Left lung (tissue), 10 donors: Measurements from ENCODE around the gene UBASH3B. TPM values are rescaled to one million over a fixed set of nuclear protein-coding genes. Genes with fewer than 3 reads are reported as not detected.

Source experiments
- ATAC-seq: fragments of 200-7000 bp; cut with Tn5 transposase; one replicate; pipeline ENCODE4 v1.9.1; 2020; ENCODE audit warnings: moderate library complexity
- DNase-seq, 4 donors: peaks; one replicate each; pipeline ENCODE4 v3.0.0-alpha.2; 2013 to 2020
- H3K27ac ChIP-seq, 2 donors: fragments of 200-600 bp; sonication (generic) in 1 of 2; one replicate each; pipeline versions ENCODE4 v1.5.0 to v1.8.0; 2020 to 2021
- H3K27me3 ChIP-seq, 2 donors: fragments of 200-600 bp; sonication (generic) in 1 of 2; one replicate each; pipeline versions ENCODE4 v1.5.0 to v1.8.0; 2020 to 2021
- H3K36me3 ChIP-seq, 2 donors: fragments of 200-600 bp; sonication (generic) in 1 of 2; one replicate each; pipeline versions ENCODE4 v1.5.0 to v1.8.0; 2020 to 2021
- H3K4me1 ChIP-seq, 2 donors: fragments of 200-600 bp; one replicate each; pipeline ENCODE4 v1.8.0; 2021
- H3K4me3 ChIP-seq, 2 donors: fragments of 200-600 bp; sonication (generic) in 1 of 2; one replicate each; pipeline versions ENCODE4 v1.5.0 to v1.8.0; 2020 to 2021; ENCODE audit warnings: mild to moderate bottlenecking in 1 of 2
- H3K9me3 ChIP-seq, 2 donors: fragments of 200-600 bp; sonication (generic) in 1 of 2; one replicate each; pipeline versions ENCODE4 v1.5.0 to v1.8.0; 2020 to 2021
- CTCF ChIP-seq, 2 donors: fragments of 200-600 bp; sonication (generic) in 1 of 2; IDR thresholded peaks; one replicate each; pipeline versions ENCODE4 v1.5.0 to v1.8.0; 2021; ENCODE audit warnings: antibody characterized with exemption in 2 of 2
- intact Hi-C, 2 donors: fragments of 100-400 bp; cut with DNase I; formaldehyde crosslinking; loops; one replicate each; pipeline versions ENCODE4 v1.11.2 to v1.14.2; 2022
- polyA plus RNA-seq, 6 donors: library from polyadenylated mRNA; unstranded; fragments of 120-200 nt; gene quantifications; one replicate each; pipeline ENCODE4 v1.2.1, GENCODE V29; 2013; ENCODE audit not compliant: insufficient read length in 6 of 6
- total RNA-seq, 2 donors: library from RNA; stranded (reverse); fragmentation: NEBNext Ultra II Directional; extraction: Animal tissue kit (Norgen Biotek cat#: 25700); gene quantifications; one replicate each; pipeline ENCODE4 v1.2.1, GENCODE V29; 2021
- donor health status: DM: no; HTN: yes; CAD: no.
- donor health status: DM: no; HTN: no; CAD: no.

UBASH3B gene
- total and polyA plus RNA-seq, 8 donors: 4.0 to 38.6 (median 5.7) TPM

DNA sequence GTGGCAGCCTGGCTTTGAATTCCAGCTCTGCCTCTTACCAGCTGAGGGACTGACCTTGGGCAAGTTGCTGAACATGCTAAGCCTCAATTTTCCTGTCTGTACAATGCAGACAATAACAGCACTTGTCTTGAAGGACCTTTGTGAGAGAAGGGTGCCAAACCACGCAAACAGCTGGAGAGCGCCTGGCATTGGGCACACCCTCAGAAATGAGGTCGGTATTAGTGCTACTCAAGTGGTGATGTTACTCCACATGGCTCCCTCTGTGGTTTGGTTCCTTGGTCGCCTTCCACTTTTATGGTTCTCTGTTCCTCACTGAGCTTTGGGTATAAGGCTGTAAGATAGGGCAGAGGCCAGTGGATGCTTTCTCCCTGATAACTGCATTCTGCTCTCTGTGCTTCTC is 8.2 kb downstream of the UBASH3B start:
- Histone ChIP-seq H3K9me3 (no peaks in the 10 kb centered on the region), H3K4me3 (no peak overlapping the region), H3K27ac (no peak overlapping the region), H3K36me3 (no peaks in the 10 kb centered on the region), H3K27me3 (no peaks in the 10 kb centered on the region), H3K4me1 (peaks cover 0 to 74% of the 10 kb centered on the region in 2 donors)
- no peak for TF ChIP-seq CTCF (IDR thresholded peaks at IDR 0.05)
- ATAC-seq: peak; percentile 40
- intact Hi-C loops: no loop called here
- no peak for DNase-seq

- no peaks in the 10 kb centered on the region for H3K9me3 ChIP-seq
- ATAC-seq: no peak
- no peak overlapping the region for H3K4me3 ChIP-seq
- H3K27me3 ChIP-seq: no peaks in the 10 kb centered on the region
- H3K4me1 ChIP-seq: peaks cover 0 to 73% of the 10 kb centered on the region in 2 donors
- no peak for TF ChIP-seq CTCF (IDR thresholded peaks at IDR 0.05)
- no peaks in the 10 kb centered on the region for H3K36me3 ChIP-seq
- intact Hi-C loops: no loop called here
- no peak for DNase-seq
- no peak overlapping the region for H3K27ac ChIP-seq
These were observed 8.7 kb downstream of the UBASH3B start for GRCh38 chr11:122664188-122664587.

GRCh38 chr11:122665861-122666260 is 10.3 kb downstream of the UBASH3B start:
- no peak overlapping the region for H3K4me3 ChIP-seq

GRCh38 chr11:122666743-122667142 is 11.2 kb downstream of the UBASH3B start:
- peaks cover 0 to 3% of the 10 kb centered on the region in 2 donors for H3K36me3 ChIP-seq
- no peak for DNase-seq
- ATAC-seq: no peak
- no peaks in the 10 kb centered on the region for H3K27me3 ChIP-seq
- intact Hi-C loops: no loop called here
- H3K4me1 ChIP-seq: peaks cover 0 to 55% of the 10 kb centered on the region in 2 donors
- H3K27ac ChIP-seq: no peak overlapping the region
- no peak overlapping the region for H3K4me3 ChIP-seq
- H3K9me3 ChIP-seq: no peaks in the 10 kb centered on the region
- no peak for TF ChIP-seq CTCF (IDR thresholded peaks at IDR 0.05)

More at GRCh38 chr11:122665861-122666260, 10.3 kb downstream of the UBASH3B start:
- H3K36me3 ChIP-seq: no peaks in the 10 kb centered on the region
- intact Hi-C loops: no loop called here
- no peaks in the 10 kb centered on the region for H3K27me3 ChIP-seq
- DNase-seq (peak in 1 of 4 donors; percentile 28), ATAC-seq (no peak)
- no peak for TF ChIP-seq CTCF (IDR thresholded peaks at IDR 0.05)
- peaks cover 0 to 57% of the 10 kb centered on the region in 2 donors for H3K4me1 ChIP-seq
- no peaks in the 10 kb centered on the region for H3K9me3 ChIP-seq
- H3K27ac ChIP-seq: peak overlapping the region in 1 of 2 donors; percentile 53

- Histone ChIP-seq H3K27me3 (no peaks in the 10 kb centered on the region), H3K4me3 (no peak overlapping the region), H3K27ac (no peak overlapping the region), H3K36me3 (peaks cover 0 to 8% of the 10 kb centered on the region in 2 donors), H3K9me3 (no peaks in the 10 kb centered on the region), H3K4me1 (peaks cover 3 to 67% of the 10 kb centered on the region in 2 donors)
- DNase-seq (no peak), ATAC-seq (peak; percentile 53)
- intact Hi-C loops: no loop called here
- no peak for TF ChIP-seq CTCF (IDR thresholded peaks at IDR 0.05)
These were observed 13.1 kb downstream of the UBASH3B start for GRCh38 chr11:122668562-122669090.
